Neutrophil (primary cell): ENCODE data around the gene ME3.

Experiments
- H3K27ac ChIP-seq: fragments of 200-600 bp; sonication (generic); 2 replicates; pipeline ENCODE4 v1.5.1; 2016; ENCODE audit warnings: mild to moderate bottlenecking, moderate library complexity
- H3K27me3 ChIP-seq: fragments of 200-600 bp; sonication (generic); 2 replicates; pipeline ENCODE4 v1.6.0; 2016; ENCODE audit warnings: mild to moderate bottlenecking
- H3K36me3 ChIP-seq: fragments of 200-600 bp; sonication (generic); 2 replicates; pipeline ENCODE4 v1.5.1; 2017
- H3K4me1 ChIP-seq, 2 experiments: fragments of 200-600 bp in 1 of 2; sonication (generic) in 1 of 2; 1 replicate in 1 of 2; 2 replicates in 1 of 2; pipeline versions ENCODE4 v1.5.1 to v1.6.1; 2013 to 2016; ENCODE audit warnings: low read depth in 1 of 2, low read length in 1 of 2, mild to moderate bottlenecking in 1 of 2, moderate library complexity in 1 of 2; ENCODE audit not compliant: control insufficient read depth in 1 of 2, insufficient read depth in 1 of 2
- H3K4me3 ChIP-seq, 2 experiments: fragments of 200-600 bp in 1 of 2; sonication (generic) in 1 of 2; 1 replicate in 1 of 2; 2 replicates in 1 of 2; pipeline ENCODE4 v1.5.1; 2013 to 2016; ENCODE audit warnings: low read depth in 1 of 2, low read length in 1 of 2, mild to moderate bottlenecking in 1 of 2, moderate library complexity in 1 of 2
- H3K9me3 ChIP-seq: fragments of 200-600 bp; sonication (generic); 2 replicates; pipeline ENCODE4 v1.5.1; 2016
- CTCF ChIP-seq: fragments of 200-600 bp; sonication (generic); IDR thresholded peaks from 2 replicates; pipeline ENCODE4 v1.5.1; 2016; ENCODE audit warnings: antibody characterized with exemption

ME3 gene

GRCh38 chr11:86509588-86509974 lies 162.8 kb downstream of the ME3 start:
- no peak overlapping the region for H3K27ac ChIP-seq
- no peaks in the 10 kb centered on the region for H3K36me3 ChIP-seq
- H3K4me1 ChIP-seq, result no peaks in the 10 kb centered on the region
- H3K27me3 ChIP-seq, result no peaks in the 10 kb centered on the region
- no peaks in the 10 kb centered on the region for H3K9me3 ChIP-seq
- no peak for TF ChIP-seq CTCF
- H3K4me3 ChIP-seq, result no peak overlapping the region

DNA sequence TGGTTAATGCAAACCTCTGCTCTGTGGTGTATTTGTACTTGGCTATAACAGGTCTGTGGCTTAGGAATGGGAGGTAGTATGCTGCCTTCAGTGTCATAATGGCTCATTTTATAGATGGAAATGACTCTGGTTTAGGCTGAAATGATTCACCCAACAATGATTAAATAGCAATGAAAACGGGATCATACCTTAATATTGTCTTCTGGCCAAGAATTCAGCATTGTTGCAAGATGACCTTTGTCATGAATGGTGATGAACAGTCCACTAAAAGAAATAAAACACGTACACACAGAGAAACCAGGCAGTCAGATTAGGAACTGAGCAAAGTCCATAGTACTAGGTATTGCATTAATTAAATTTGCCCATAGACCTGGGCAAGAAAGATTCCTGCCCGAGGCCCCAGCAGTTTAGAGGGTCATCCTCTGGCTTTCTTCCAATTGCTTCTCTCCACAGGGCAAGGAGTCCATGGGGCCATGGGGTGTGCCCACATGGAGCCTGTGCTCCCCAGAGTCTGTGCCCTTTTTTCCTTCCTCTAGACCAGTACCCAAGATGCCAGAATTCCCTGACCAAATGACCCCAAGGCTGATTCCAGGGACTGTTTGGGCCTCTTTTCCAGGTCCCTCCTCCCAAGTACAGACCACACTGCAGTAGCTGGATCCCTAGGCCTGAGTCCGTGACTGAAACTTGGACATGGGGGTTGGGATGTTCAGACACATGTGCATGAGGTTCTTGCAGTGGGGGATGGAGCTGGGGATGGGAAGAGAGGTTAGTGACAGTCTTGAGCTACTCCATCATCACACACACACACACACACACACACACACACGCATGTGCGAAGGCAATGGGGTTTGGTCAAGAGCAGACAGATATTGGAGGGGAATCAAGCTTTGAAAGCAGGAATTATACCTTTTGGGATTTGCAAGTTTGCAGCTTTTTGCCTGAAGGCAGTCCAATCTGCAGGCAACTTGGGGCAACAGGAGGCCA lies 163.5 kb downstream of the ME3 start:
- Histone ChIP-seq H3K4me1 (no peaks in the 10 kb centered on the region), H3K9me3 (no peaks in the 10 kb centered on the region), H3K36me3 (no peaks in the 10 kb centered on the region), H3K4me3 (no peak overlapping the region), H3K27me3 (no peaks in the 10 kb centered on the region), H3K27ac (no peak overlapping the region)
- TF ChIP-seq CTCF, result no peak

DNA sequence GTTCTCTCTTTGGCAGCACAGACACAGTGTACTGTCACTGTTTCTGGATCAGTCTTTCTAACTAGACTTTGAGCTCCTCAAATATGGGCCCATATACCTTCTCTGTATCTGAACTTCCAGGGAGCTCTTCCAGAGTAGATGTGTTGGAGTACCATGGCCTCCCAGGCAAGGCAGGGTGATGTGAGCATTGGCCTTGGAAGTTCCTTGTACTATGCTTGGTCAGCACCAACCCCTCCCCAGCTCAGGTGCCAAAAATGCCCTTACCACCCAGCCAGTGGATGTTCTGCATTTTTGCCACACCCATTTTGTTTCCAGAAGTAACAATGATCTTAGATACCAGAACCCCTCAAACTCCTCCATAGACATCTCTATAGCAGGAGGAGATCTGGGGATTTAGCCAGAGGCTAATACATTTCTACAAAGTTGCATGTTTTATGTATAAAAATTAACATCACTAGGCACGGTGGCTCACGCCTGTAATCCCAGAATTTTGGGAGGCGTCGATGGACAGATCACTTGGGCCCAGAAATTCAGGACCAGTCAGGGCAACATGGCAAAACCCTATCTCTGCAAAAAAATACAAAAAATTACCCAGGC lies 165.1 kb downstream of the ME3 start:
- H3K27ac ChIP-seq, result no peak overlapping the region
- TF ChIP-seq CTCF, result no peak
- no peaks in the 10 kb centered on the region for H3K27me3 ChIP-seq
- no peaks in the 10 kb centered on the region for H3K36me3 ChIP-seq
- no peak overlapping the region for H3K4me3 ChIP-seq
- H3K9me3 ChIP-seq, result no peaks in the 10 kb centered on the region
- no peaks in the 10 kb centered on the region for H3K4me1 ChIP-seq

DNA sequence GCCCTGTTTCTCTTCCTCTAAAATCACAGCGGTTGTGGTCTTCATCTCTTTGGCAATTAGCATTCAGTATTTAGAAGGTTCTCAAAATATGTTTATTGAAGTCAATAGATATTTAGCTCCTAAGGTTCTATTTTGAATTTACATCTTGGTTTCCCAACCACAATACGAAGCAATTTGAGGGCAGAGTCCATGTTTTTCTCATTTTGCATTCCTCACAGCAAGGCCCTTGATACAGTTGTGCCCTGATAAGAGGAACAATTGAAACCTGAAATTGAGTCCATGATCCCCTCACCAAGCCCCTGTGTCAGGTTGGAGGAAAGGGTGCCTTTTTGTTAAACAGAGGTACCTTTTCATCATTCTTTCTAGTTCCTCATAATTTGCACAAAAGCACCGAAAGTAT lies 166.2 kb downstream of the ME3 start:
- no peaks in the 10 kb centered on the region for H3K36me3 ChIP-seq

GRCh38 chr11:86503131-86503530 lies 169.3 kb downstream of the ME3 start:
- Histone ChIP-seq H3K4me1 (no peaks in the 10 kb centered on the region), H3K27me3 (no peaks in the 10 kb centered on the region), H3K9me3 (no peaks in the 10 kb centered on the region), H3K4me3 (no peak overlapping the region), H3K27ac (no peak overlapping the region), H3K36me3 (no peaks in the 10 kb centered on the region)
- TF ChIP-seq CTCF, result no peak

More for the DNA sequence above, 166.2 kb downstream of the ME3 start:
- no peak for TF ChIP-seq CTCF
- Histone ChIP-seq H3K9me3 (no peaks in the 10 kb centered on the region), H3K4me1 (no peaks in the 10 kb centered on the region), H3K4me3 (no peak overlapping the region), H3K27me3 (no peaks in the 10 kb centered on the region), H3K27ac (no peak overlapping the region)
